ENCODE results near the gene MMAB.

Gene MMAB

GRCh38 chr12:109557805-109558204 lies 15.5 kb downstream of the MMAB start:
- no peak for DNase-seq

GRCh38 chr12:109557200-109557599 lies 16.1 kb downstream of the MMAB start:
- no peak for DNase-seq

- DNase-seq: no peak
These were observed 17.6 kb downstream of the MMAB start for GRCh38 chr12:109555431-109556315.

- no peak for DNase-seq
These were observed 18.5 kb downstream of the MMAB start for GRCh38 chr12:109554761-109555160.

- no peak for DNase-seq
These were observed 19.3 kb downstream of the MMAB start for GRCh38 chr12:109553906-109554500.

- DNase-seq: no peak
These were observed 19.8 kb downstream of the MMAB start for GRCh38 chr12:109553483-109553882.

GRCh38 chr12:109552971-109553370 lies 20.3 kb downstream of the MMAB start:
- DNase-seq: no peak

- DNase-seq: no peak
These were observed 22.2 kb downstream of the MMAB start for GRCh38 chr12:109551108-109551507.

GRCh38 chr12:109550281-109550680 lies 23.0 kb downstream of the MMAB start:
- DNase-seq: no peak

- DNase-seq: no peak
These were observed 23.6 kb downstream of the MMAB start for GRCh38 chr12:109549613-109550270.

GRCh38 chr12:109548258-109548657 lies 25.0 kb downstream of the MMAB start:
- no peak for DNase-seq

- DNase-seq: no peak
These were observed 26.0 kb downstream of the MMAB start for GRCh38 chr12:109547286-109547685.

GRCh38 chr12:109545826-109546225 lies 27.5 kb downstream of the MMAB start:
- no peak for DNase-seq

- DNase-seq: no peak
These were observed 28.3 kb downstream of the MMAB start for GRCh38 chr12:109544955-109545531.

GRCh38 chr12:109542876-109543275 lies 30.4 kb downstream of the MMAB start:
- no peak for DNase-seq

GRCh38 chr12:109542014-109542413 lies 31.3 kb downstream of the MMAB start:
- no peak for DNase-seq

- DNase-seq: no peak
These were observed 31.9 kb downstream of the MMAB start for GRCh38 chr12:109541413-109541726.

GRCh38 chr12:109540526-109541412 lies 32.5 kb downstream of the MMAB start:
- no peak for DNase-seq

- no peak for DNase-seq
These were observed 33.8 kb downstream of the MMAB start for GRCh38 chr12:109539508-109539907.

GRCh38 chr12:109538191-109538863 lies 35.0 kb downstream of the MMAB start:
- no peak for DNase-seq

GRCh38 chr12:109537136-109537535 lies 36.2 kb downstream of the MMAB start:
- no peak for DNase-seq

- no peak for DNase-seq
These were observed 37.4 kb downstream of the MMAB start for GRCh38 chr12:109535863-109536250.

All from activated CD8-positive, alpha-beta memory T cell treated with anti-CD3 and anti-CD28 coated beads, Interleukin-2, amount 50 U/mL, for 48 hours (primary cell).